Stomach (tissue), 9 donors: ENCODE data around the gene C16orf92. TPM values are rescaled to one million over a fixed set of nuclear protein-coding genes. Genes with fewer than 3 reads are reported as not detected.

Source experiments
- DNase-seq, 2 donors: peaks; one replicate each; pipeline versions ENCODE4 v3.0.0 to v3.0.0-alpha.2; 2013 to 2019
- H3K27ac ChIP-seq, 5 donors: fragments of 200-600 bp in 4 of 5; sonication (generic) in 4 of 5; one replicate each; pipeline ENCODE4 v1.5.1; 2013 to 2019; ENCODE audit warnings: mild to moderate bottlenecking in 1 of 5, moderate library complexity in 1 of 5
- H3K27me3 ChIP-seq, 3 donors: fragments of 200-600 bp; sonication (generic); one replicate each; pipeline ENCODE4 v1.5.1; 2017 to 2019; ENCODE audit warnings: mixed run types in 1 of 3
- H3K36me3 ChIP-seq, 4 donors: fragments of 200-600 bp; sonication (generic); 1 replicate in 3 of 4; 2 replicates in 1 of 4; pipeline ENCODE4 v1.5.1; 2016 to 2019
- H3K4me1 ChIP-seq, 4 donors: fragments of 200-600 bp; sonication (generic); one replicate each; pipeline ENCODE4 v1.5.1; 2016 to 2019
- H3K4me3 ChIP-seq, 4 donors: fragments of 200-600 bp; sonication (generic) in 3 of 4; one replicate each; pipeline ENCODE4 v1.5.1; 2016 to 2019; ENCODE audit warnings: mild to moderate bottlenecking in 1 of 4
- H3K9me3 ChIP-seq, 4 donors: fragments of 200-600 bp; sonication (generic); one replicate each; pipeline ENCODE4 v1.5.1; 2016 to 2019
- CTCF ChIP-seq, 7 experiments: fragments of 450-650 bp in 4 of 7; fragments of 200-600 bp in 3 of 7; sonication (generic) in 3 of 7; IDR thresholded peaks; one replicate each; pipeline ENCODE4 v1.5.1; 2016 to 2019; ENCODE audit warnings: antibody characterized with exemption in 7 of 7, control low read depth in 2 of 7, mild to moderate bottlenecking in 1 of 7
- EP300 ChIP-seq: sonication (generic); formaldehyde crosslinking; IDR thresholded peaks from one replicate; pipeline ENCODE4 v1.6.1; 2017; ENCODE audit warnings: antibody characterized with exemption
- POLR2A ChIP-seq, 4 donors: fragments of 450-650 bp; IDR thresholded peaks; one replicate each; pipeline ENCODE4 v1.6.1; 2016; ENCODE audit warnings: antibody characterized with exemption in 4 of 4, control low read depth in 2 of 4, mild to moderate bottlenecking in 1 of 4, moderate library complexity in 1 of 4
- POLR2AphosphoS5 ChIP-seq, 3 donors: sonication (generic); formaldehyde crosslinking; IDR thresholded peaks; one replicate each; pipeline ENCODE4 v1.6.1; 2016; ENCODE audit warnings: antibody characterized with exemption in 3 of 3
- WGBS, 5 donors: extraction: QIAGEN DNeasy Blood & Tissue Kit in 3 of 5; methylation state at CpG; one replicate each; pipeline versions ENCODE4 v1.1.5 to v1.1.7; 2013 to 2018; 5-methylcytosine and 5-hydroxymethylcytosine counted together
- intact Hi-C: fragments of 100-400 bp; cut with DNase I; formaldehyde crosslinking; loops from one replicate; pipeline ENCODE4 v1.15.1; 2023; ENCODE audit warnings: low total_unique reads
- polyA plus RNA-seq, 3 donors: library from polyadenylated mRNA; stranded (reverse); fragments of 200-250 nt; gene quantifications; one replicate each; pipeline ENCODE4 v1.2.3, GENCODE V29; 2013
- total RNA-seq, 5 donors: library from RNA; depleted of rRNA; stranded (reverse); fragments of >200 nt; gene quantifications; one replicate each; pipeline versions ENCODE4 v1.1.0 to v1.2.3, GENCODE V29; 2014 to 2016
- donor health status: healthy with polysubstance abuse.
- donor health status: Bipolar disorder and iron deficiency.
- donor health status: healthy.

Gene C16orf92
- total and polyA plus RNA-seq, 8 donors: not detected

- Histone ChIP-seq H3K4me3 (no peak overlapping the region), H3K27ac (no peak overlapping the region), H3K36me3 (peaks cover 0 to 60% (median 51%) of the 10 kb centered on the region in 4 donors)
These were observed 20.2 kb upstream of the C16orf92 start for GRCh38 chr16:30002614-30003346.

GRCh38 chr16:30003670-30004423 lies 19.2 kb upstream of the C16orf92 start:
- 73 to 85% (median 79%) methylated on average over 13 to 17 of the region's 17 CpGs for WGBS, 5 donors
- no peak overlapping the region for H3K27ac ChIP-seq
- intact Hi-C loops: no loop called here

More at GRCh38 chr16:30002614-30003346, 20.2 kb upstream of the C16orf92 start:
- DNase-seq: no peak
- peaks cover 0 to 5% (median 0%) of the 10 kb centered on the region in 3 donors for H3K27me3 ChIP-seq
- no peaks in the 10 kb centered on the region for H3K9me3 ChIP-seq
- intact Hi-C loops: no loop called here
- 83 to 91% (median 87%) methylated on average over 19 of the region's 19 CpGs for WGBS, 5 donors
- TF ChIP-seq CTCF (IDR thresholded peaks at IDR 0.05) (no peak), EP300 (no peak), POLR2A (IDR thresholded peaks at IDR 0.05) (no peak), POLR2AphosphoS5 (IDR thresholded peaks at IDR 0.05) (no peak)
- H3K4me1 ChIP-seq: peaks cover 9 to 20% (median 19%) of the 10 kb centered on the region in 4 donors

GRCh38 chr16:30004424-30004776 lies 18.6 kb upstream of the C16orf92 start:
- Histone ChIP-seq H3K4me1 (peaks cover 9 to 20% (median 19%) of the 10 kb centered on the region in 4 donors), H3K27ac (peak overlapping the region in 2 of 5 donors; percentile 16 to 26), H3K27me3 (peaks cover 2 to 21% (median 5%) of the 10 kb centered on the region in 3 donors), H3K4me3 (no peak overlapping the region), H3K9me3 (no peaks in the 10 kb centered on the region), H3K36me3 (peaks cover 0 to 46% (median 42%) of the 10 kb centered on the region in 4 donors)
- intact Hi-C loops: no loop called here
- DNase-seq: peak in 1 of 2 donors; percentile 28
- TF ChIP-seq POLR2A (IDR thresholded peaks at IDR 0.05): no peak
- no peak for TF ChIP-seq POLR2AphosphoS5 (IDR thresholded peaks at IDR 0.05)
- no peak for TF ChIP-seq CTCF (IDR thresholded peaks at IDR 0.05)
- no peak for TF ChIP-seq EP300
- 40 to 60% (median 45%) methylated on average over 1 to 19 of the region's 19 CpGs for WGBS, 5 donors

More at GRCh38 chr16:30003670-30004423, 19.2 kb upstream of the C16orf92 start:
- DNase-seq: no peak
- Histone ChIP-seq H3K27me3 (peaks cover 0 to 16% (median 0%) of the 10 kb centered on the region in 3 donors), H3K4me1 (peaks cover 9 to 20% (median 19%) of the 10 kb centered on the region in 4 donors), H3K9me3 (no peaks in the 10 kb centered on the region), H3K36me3 (peaks cover 0 to 52% (median 46%) of the 10 kb centered on the region in 4 donors), H3K4me3 (no peak overlapping the region)
- TF ChIP-seq POLR2AphosphoS5 (IDR thresholded peaks at IDR 0.05) (no peak), CTCF (IDR thresholded peaks at IDR 0.05) (no peak), POLR2A (IDR thresholded peaks at IDR 0.05) (no peak), EP300 (no peak)

GRCh38 chr16:30004811-30005242 lies 18.2 kb upstream of the C16orf92 start:
- intact Hi-C loops: no loop called here

More at GRCh38 chr16:30004811-30005242, 18.2 kb upstream of the C16orf92 start:
- DNase-seq: peak in 1 of 2 donors; percentile 34
- H3K4me1 ChIP-seq: peaks cover 9 to 22% (median 20%) of the 10 kb centered on the region in 4 donors
- peaks cover 0 to 44% (median 39%) of the 10 kb centered on the region in 4 donors for H3K36me3 ChIP-seq
- 26 to 59% (median 35%) methylated on average over 2 to 11 of the region's 11 CpGs for WGBS, 5 donors
- H3K9me3 ChIP-seq: no peaks in the 10 kb centered on the region
- no peak for TF ChIP-seq CTCF (IDR thresholded peaks at IDR 0.05)
- no peak for TF ChIP-seq POLR2A (IDR thresholded peaks at IDR 0.05)
- no peak for TF ChIP-seq POLR2AphosphoS5 (IDR thresholded peaks at IDR 0.05)
- no peak for TF ChIP-seq EP300
- H3K27ac ChIP-seq: peak overlapping the region in 2 of 5 donors; percentile 16 to 26
- no peak overlapping the region for H3K4me3 ChIP-seq
- H3K27me3 ChIP-seq: peaks cover 6 to 25% (median 9%) of the 10 kb centered on the region in 3 donors
